GM13976 (cell line): ENCODE measurements around the gene ASCC1.

ENCODE experiments used
- DNase-seq: peaks from one replicate; pipeline ENCODE4 v3.0.0; 2012; ENCODE audit warnings: low spot score
- in situ Hi-C: fragments of 300-500 bp; cut with MboI; formaldehyde crosslinking; loops from one replicate; pipeline ENCODE4 v1.12.0; 2022; ENCODE audit warnings: low sequenced_read_pairs, mixed read lengths, inconsistent platforms; ENCODE audit not compliant: unreplicated experiment
- TF ChIP-seq, protein P1 (sequence below): IDR thresholded peaks from 2 replicates; pipeline ENCODE4 v1.5.1; 2012; ENCODE audit warnings: borderline replicate concordance, mild to moderate bottlenecking; ENCODE audit not compliant: insufficient read depth; ENCODE audit errors: extremely low read depth, missing control alignments, control extremely low read depth

ASCC1 gene

DNA sequence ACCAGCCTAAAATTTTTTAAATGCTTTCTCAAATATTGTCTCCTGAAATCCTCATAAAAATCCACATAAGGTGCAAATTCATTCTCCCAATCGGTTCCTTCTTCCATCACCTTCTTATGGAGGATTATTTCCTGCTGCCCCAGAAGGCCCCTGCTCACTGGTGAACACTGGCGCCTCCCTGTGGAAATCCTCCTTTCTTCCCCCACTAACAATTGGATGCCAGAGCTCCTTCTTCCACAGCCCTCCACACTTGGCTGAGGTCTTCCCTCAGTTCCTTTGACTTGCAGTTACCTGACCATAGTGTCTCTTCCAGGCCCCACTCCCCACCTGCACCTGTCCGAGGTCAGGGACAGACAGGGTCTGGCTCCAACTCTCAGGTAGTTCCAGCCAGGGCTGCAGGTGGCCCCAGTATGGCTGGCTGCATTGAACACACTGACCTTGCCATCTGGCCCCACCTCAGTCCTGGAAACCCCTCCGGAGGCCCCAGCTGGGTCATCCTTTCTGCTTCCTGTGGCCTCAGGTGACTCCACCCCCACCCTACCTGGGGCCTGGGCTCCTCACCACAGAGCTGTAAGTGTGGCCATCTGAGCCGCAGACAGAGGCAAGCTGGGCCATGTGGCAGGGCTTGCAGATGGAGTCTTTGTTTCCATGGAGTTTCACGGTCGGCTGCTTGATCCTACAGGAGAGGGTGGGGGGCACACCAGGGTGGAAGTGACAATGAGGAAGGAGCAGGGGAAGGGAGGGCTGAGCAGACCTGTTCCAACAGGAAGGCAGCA is 146.1 kb downstream of the ASCC1 start:
- in situ Hi-C loops: no loop called here
- TF ChIP-seq, protein P1, sequence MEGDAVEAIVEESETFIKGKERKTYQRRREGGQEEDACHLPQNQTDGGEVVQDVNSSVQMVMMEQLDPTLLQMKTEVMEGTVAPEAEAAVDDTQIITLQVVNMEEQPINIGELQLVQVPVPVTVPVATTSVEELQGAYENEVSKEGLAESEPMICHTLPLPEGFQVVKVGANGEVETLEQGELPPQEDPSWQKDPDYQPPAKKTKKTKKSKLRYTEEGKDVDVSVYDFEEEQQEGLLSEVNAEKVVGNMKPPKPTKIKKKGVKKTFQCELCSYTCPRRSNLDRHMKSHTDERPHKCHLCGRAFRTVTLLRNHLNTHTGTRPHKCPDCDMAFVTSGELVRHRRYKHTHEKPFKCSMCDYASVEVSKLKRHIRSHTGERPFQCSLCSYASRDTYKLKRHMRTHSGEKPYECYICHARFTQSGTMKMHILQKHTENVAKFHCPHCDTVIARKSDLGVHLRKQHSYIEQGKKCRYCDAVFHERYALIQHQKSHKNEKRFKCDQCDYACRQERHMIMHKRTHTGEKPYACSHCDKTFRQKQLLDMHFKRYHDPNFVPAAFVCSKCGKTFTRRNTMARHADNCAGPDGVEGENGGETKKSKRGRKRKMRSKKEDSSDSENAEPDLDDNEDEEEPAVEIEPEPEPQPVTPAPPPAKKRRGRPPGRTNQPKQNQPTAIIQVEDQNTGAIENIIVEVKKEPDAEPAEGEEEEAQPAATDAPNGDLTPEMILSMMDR: no peak
- DNase-seq: no peak

DNA sequence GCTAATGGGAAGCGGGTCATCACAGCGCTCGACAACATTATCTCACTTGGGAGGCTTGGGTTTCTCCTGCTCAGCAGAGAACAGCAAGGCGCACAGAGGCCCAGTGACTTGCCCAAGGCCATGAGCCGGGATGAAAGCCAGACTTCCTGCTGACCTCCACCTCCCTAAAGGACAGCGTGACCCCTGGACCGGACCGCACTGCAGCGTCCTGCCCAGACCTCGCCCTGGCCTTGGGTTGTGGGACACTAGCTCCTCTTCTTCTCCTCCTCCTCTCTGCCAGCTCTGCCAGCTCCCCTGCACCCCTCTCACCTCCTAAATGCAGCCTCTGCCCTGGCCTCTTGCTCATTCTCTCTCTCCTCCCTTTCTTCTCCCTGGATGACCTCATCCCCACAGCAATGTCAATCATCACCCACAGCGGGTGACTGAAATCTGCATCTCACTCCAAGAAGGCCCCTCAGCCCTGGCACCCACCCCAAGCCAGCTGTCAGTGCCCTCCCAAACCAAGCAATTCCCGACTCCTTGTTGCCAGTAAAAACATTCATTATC is 147.1 kb downstream of the ASCC1 start:
- no peak for DNase-seq
- in situ Hi-C loops: no loop called here

DNA sequence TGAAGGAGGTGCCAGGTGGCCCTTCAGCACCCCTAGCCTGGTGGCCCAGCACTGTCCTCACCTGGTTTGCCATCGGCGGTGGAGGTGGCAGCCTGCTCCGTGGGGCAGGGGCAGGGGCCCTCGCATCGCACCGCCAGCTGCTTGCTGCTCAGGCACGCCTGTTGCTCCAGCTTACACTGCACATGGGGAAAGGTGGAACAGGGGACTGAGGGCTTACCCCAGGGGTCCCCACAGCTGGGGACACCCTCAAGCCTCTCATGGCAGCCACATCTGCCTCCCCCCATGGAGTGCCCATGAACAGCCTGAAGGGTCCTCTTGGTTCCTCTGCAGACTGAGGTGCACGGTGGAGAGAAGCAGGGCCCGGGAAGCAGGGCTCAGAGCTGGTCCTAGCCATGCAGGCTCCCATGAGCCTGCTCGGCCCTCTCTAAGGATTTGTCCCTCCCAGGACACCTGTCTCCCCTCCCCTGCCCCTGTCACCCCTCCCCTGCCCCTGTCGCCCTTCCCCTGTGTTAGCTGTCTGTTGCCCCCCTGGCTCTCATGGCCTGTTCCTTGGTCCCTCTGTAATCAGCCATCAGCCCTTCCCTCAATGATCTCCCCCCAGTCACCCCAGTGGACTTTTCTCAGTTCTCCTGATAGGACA is 147.8 kb downstream of the ASCC1 start:
- DNase-seq: no peak
- in situ Hi-C loops: no loop called here
- TF ChIP-seq, protein P1: no peak

More for the DNA sequence above, 147.1 kb downstream of the ASCC1 start:
- TF ChIP-seq, protein P1: no peak

DNA sequence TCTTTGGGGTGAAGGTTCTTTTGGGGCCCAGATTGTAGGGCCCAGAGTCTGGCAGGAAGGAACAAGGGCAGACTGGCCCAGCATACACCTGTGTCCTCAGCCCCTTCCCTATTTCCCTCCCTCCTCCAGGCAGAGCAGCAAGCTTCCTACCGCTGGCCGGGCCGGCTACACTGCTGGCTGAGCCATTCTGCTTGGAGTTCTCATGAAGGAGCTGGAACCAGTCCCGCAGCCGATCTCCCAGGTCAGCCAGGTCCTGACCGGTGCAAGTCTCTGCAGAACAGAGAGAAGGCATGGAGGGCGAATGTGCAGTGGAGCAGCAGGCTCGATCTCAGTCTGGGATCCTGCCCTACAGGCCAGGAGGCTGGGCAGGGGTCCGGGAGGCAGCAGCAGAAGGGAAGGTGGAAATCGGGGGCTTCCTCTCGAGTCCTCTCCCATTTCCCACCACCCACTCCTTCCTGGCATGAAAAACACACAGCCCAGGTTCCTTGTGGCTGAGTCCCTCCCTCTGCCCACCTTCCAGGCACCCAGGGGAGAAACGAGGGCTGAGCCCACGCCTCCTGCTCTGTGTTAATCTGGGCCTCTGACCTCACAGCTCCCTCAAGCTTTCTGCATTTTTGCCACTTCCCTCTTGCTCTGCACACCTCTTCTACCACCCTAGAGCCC is 148.5 kb downstream of the ASCC1 start:
- TF ChIP-seq, protein P1: no peak
- in situ Hi-C loops: no loop called here
- DNase-seq: no peak

DNA sequence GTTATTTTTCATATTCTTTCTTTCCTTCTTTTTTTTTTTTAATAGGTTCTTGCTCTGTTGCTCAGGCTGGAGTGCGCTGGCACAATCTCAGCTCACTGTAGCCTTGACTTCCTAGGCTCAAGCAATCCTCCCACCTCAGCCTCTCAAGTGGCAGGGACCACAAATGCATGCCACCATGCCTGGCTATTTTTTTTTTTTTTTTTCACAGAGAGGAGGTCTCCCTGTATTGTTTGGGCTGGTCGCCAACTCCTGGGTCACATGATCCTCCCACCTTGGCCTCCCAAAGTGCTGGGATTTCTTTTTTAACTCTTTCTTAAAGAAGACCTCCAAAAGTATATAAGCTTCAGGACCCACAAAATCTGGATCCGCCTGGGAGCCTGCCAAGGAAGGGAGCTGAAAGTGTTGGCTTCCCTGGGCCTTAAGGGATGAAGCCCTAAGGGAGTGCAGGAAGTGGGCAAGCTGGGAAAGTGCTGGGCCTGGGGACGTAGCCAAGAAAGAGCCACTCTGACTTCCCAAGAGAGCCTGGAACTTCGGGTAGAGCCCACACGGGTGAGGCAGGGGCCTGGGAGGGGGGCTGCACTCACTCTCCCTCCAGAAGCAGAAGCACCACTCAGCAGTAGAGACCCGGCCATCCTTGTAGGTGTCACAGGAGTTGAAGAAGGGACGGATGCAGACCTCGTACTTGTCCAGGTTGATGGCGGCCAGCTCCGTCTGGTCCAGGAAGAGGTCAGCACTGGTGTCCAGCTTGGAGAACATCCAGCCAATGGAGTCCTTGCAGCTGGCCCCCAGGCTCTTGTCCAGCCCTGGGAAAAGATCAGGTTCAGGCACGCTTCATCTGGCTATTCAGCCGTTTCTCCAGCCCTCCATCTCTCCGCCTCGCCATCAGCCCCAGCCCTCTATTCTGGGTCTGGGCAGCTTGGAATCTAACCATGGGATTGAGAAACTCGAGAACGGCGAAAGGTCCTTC is 149.5 kb downstream of the ASCC1 start:
- in situ Hi-C loops: no loop called here
- DNase-seq: no peak
- TF ChIP-seq, protein P1: no peak

DNA sequence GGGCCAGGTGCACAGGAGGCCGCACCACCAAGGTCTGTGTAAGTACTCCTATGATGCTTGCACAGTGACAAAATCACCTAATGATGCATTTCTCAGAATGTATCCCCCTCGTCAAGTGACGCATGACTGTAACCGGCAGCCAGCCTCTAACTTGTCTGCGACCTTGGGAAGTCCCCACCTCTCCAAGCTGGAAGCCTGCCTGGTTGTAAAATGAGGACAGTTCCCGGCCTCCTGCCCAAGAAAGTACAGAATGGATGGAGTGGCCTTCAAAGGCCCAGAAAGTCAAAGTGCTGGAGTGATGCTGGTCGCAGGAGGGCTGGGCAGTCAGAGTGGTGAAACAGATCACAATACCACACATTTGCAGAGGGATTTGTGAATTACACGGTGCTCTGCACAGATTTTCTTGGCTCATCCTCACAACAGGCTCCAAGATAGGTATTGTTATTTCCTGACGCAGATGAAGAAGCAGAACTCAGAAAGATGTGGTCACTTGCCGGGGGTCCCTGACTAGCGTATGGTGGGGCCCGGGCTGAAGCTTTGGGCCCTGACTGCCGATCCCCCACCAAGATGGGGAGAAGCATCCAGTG is 150.5 kb downstream of the ASCC1 start:
- DNase-seq: no peak
- TF ChIP-seq, protein P1: no peak
- in situ Hi-C loops: no loop called here
